ENCODE measurements around the gene ETV5.

DNA sequence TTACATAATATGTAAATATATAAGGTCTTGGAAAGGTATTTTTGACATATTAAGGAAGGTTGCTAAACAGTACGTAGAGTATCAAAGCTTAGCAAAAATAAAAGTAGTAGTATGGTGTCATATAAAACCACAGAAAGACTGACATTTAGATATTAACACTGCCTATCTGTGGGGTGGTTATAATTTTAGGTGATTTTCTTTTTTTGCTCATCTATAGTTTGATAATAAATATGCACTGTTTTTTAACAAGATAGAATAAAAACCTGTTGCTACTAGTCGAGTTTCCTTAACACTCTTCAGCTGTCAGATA, 40.7 kb downstream of the ETV5 start:
- no peak for TF ChIP-seq POLR2A (IDR thresholded peaks at IDR 0.05)
- no peak for TF ChIP-seq CTCF (IDR thresholded peaks at IDR 0.05)
